ENCODE results near the gene SLC13A5.

GRCh38 chr17:6671431-6671830, 41.7 kb downstream of the SLC13A5 start:
- TF ChIP-seq SP3 (tag by site-specific recombination; IDR thresholded peaks at IDR 0.05) (no peak), ZNF311 (tag by site-specific recombination; IDR thresholded peaks at IDR 0.05; ENCODE audit: borderline replicate concordance) (no peak), CTCF (tag by site-specific recombination; IDR thresholded peaks at IDR 0.05) (no peak), ZNF561 (tag by site-specific recombination; IDR thresholded peaks at IDR 0.05; ENCODE audit: borderline replicate concordance) (no peak), ZBTB10 (tag by site-specific recombination; IDR thresholded peaks at IDR 0.05) (no peak), KLF1 (tag by site-specific recombination; IDR thresholded peaks at IDR 0.05) (no peak)

All from HEK293 (cell line).